HG03108 (cell line): ENCODE measurements around the gene HRCT1.

ENCODE experiments used
- ATAC-seq: cut with Tn5 transposase; IDR thresholded peaks from one replicate; pipeline ENCODE4 v1.9.1; 2021; ENCODE audit warnings: moderate library complexity; ENCODE audit not compliant: unreplicated experiment

HRCT1 gene

GRCh38 chr9:35940458-35941407 is 34.7 kb downstream of the HRCT1 start:
- ATAC-seq: no peak

GRCh38 chr9:35942286-35942685 is 36.3 kb downstream of the HRCT1 start:
- ATAC-seq: no peak

- no peak for ATAC-seq
Observed at GRCh38 chr9:35944173-35944572, 38.2 kb downstream of the HRCT1 start.

GRCh38 chr9:35944841-35945240 is 38.8 kb downstream of the HRCT1 start:
- no peak for ATAC-seq

GRCh38 chr9:35945341-35946018 is 39.5 kb downstream of the HRCT1 start:
- ATAC-seq: no peak

GRCh38 chr9:35948451-35948850 is 42.4 kb downstream of the HRCT1 start:
- ATAC-seq: no peak

- no peak for ATAC-seq
Observed at GRCh38 chr9:35948901-35949318, 42.9 kb downstream of the HRCT1 start.

- no peak for ATAC-seq
Observed at GRCh38 chr9:35951736-35952135, 45.7 kb downstream of the HRCT1 start.

- ATAC-seq: no peak
Observed at GRCh38 chr9:35952526-35953191, 46.7 kb downstream of the HRCT1 start.

- no peak for ATAC-seq
Observed at GRCh38 chr9:35954942-35955546, 49.0 kb downstream of the HRCT1 start.

GRCh38 chr9:35956651-35957050 is 50.6 kb downstream of the HRCT1 start:
- ATAC-seq: no peak
